Astrocyte (in vitro differentiated cells and primary cell): ENCODE measurements around the gene PCK2. TPM values are rescaled to one million over a fixed set of nuclear protein-coding genes. Genes with fewer than 3 reads are reported as not detected.

ENCODE experiments used
- DNase-seq: peaks from one replicate; pipeline ENCODE4 v3.0.0-alpha.2; 2010; ENCODE audit warnings: low read depth
- FAIRE-seq: peaks from 2 replicates; lab custom pipeline; 2011; peaks lifted over from hg19 to GRCh38; lab: Jason Lieb, UNC
- H2AFZ ChIP-seq: 2 replicates; pipeline ENCODE4 v1.6.0; 2012; ENCODE audit warnings: low read depth, low read length, inconsistent platforms
- H3K27ac ChIP-seq: 2 replicates; pipeline ENCODE4 v1.5.1; 2011; ENCODE audit warnings: low read depth, low read length, inconsistent platforms
- H3K27me3 ChIP-seq: 2 replicates; pipeline ENCODE4 v1.6.0; 2011; ENCODE audit warnings: low read length, inconsistent platforms; ENCODE audit not compliant: insufficient read depth
- H3K36me3 ChIP-seq: 2 replicates; pipeline ENCODE4 v1.5.1; 2011; ENCODE audit warnings: low read length, inconsistent platforms; ENCODE audit not compliant: insufficient read depth
- H3K4me1 ChIP-seq: 2 replicates; pipeline ENCODE4 v1.5.1; 2011; ENCODE audit warnings: low read length, inconsistent platforms; ENCODE audit not compliant: insufficient read depth
- H3K4me2 ChIP-seq: 2 replicates; pipeline ENCODE4 v1.6.0; 2012; ENCODE audit warnings: low read length, inconsistent platforms
- H3K4me3 ChIP-seq: 2 replicates; pipeline ENCODE4 v1.5.1; 2011; ENCODE audit warnings: low read depth, mild to moderate bottlenecking, low read length, inconsistent platforms; ENCODE audit not compliant: insufficient read depth
- H3K79me2 ChIP-seq: 2 replicates; pipeline ENCODE4 v1.6.0; 2012; ENCODE audit warnings: mild to moderate bottlenecking, low read length, inconsistent platforms; ENCODE audit not compliant: insufficient read depth
- H3K9ac ChIP-seq: 2 replicates; pipeline ENCODE4 v1.6.0; 2012; ENCODE audit warnings: mild to moderate bottlenecking, low read length, inconsistent platforms
- H3K9me3 ChIP-seq: 2 replicates; pipeline ENCODE4 v1.5.1; 2012; ENCODE audit warnings: low read depth, mild to moderate bottlenecking, low read length, inconsistent platforms; ENCODE audit not compliant: insufficient read depth
- H4K20me1 ChIP-seq: 2 replicates; pipeline ENCODE4 v1.6.0; 2012; ENCODE audit warnings: low read length, inconsistent platforms; ENCODE audit not compliant: insufficient read depth
- H3K27ac Mint-ChIP-seq: one replicate; pipeline ENCODE4 v1.8.0; 2021; ENCODE audit warnings: mild to moderate bottlenecking, mixed read lengths; ENCODE audit not compliant: unreplicated experiment
- H3K27me3 Mint-ChIP-seq: one replicate; pipeline ENCODE4 v1.8.0; 2021; ENCODE audit warnings: low read depth, mixed read lengths; ENCODE audit not compliant: unreplicated experiment
- H3K36me3 Mint-ChIP-seq: one replicate; pipeline ENCODE4 v1.8.0; 2021; ENCODE audit warnings: low read depth, mixed read lengths; ENCODE audit not compliant: unreplicated experiment
- H3K4me1 Mint-ChIP-seq: one replicate; pipeline ENCODE4 v1.8.0; 2021; ENCODE audit warnings: low read depth, mixed read lengths; ENCODE audit not compliant: unreplicated experiment
- H3K4me3 Mint-ChIP-seq: one replicate; pipeline ENCODE4 v1.8.0; 2021; ENCODE audit warnings: mild to moderate bottlenecking, moderate library complexity, mixed read lengths; ENCODE audit not compliant: unreplicated experiment
- H3K9me3 Mint-ChIP-seq: one replicate; pipeline ENCODE4 v1.8.0; 2021; ENCODE audit warnings: mild to moderate bottlenecking, mixed read lengths; ENCODE audit not compliant: unreplicated experiment
- CTCF ChIP-seq: IDR thresholded peaks from 2 replicates; pipeline ENCODE4 v1.5.1; 2011; ENCODE audit warnings: low read depth, mild to moderate bottlenecking, inconsistent platforms, low read length, moderate library complexity; ENCODE audit not compliant: insufficient read depth
- EZH2 ChIP-seq: IDR thresholded peaks from 2 replicates; pipeline ENCODE4 v1.6.1; 2012; ENCODE audit warnings: mild to moderate bottlenecking, low read length, inconsistent platforms; ENCODE audit not compliant: insufficient read depth
- total RNA-seq: library from RNA; stranded (reverse); gene quantifications from 2 replicates; pipeline ENCODE4 v1.2.1, GENCODE V29; 2021

Gene PCK2
- total RNA-seq, 1 donor from 2014 or later = 73.8 TPM

GRCh38 chr14:24058260-24058950 lies 35.7 kb upstream of the PCK2 start:
- no peaks in the 10 kb centered on the region for H3K4me1 ChIP-seq
- no peak overlapping the region for H3K4me3 Mint-ChIP-seq
- H3K27me3 ChIP-seq = peaks cover 3% of the 10 kb centered on the region
- H3K9me3 Mint-ChIP-seq = no peaks in the 10 kb centered on the region
- no peaks in the 10 kb centered on the region for H3K4me1 Mint-ChIP-seq
- H3K27ac ChIP-seq = no peak overlapping the region
- peaks cover 68% of the 10 kb centered on the region for H3K27me3 Mint-ChIP-seq
- H2AFZ ChIP-seq = no peak overlapping the region
- FAIRE-seq (no peak), DNase-seq (peak; percentile 31)
- H3K9me3 ChIP-seq = no peaks in the 10 kb centered on the region
- H3K36me3 ChIP-seq = no peaks in the 10 kb centered on the region
- H3K27ac Mint-ChIP-seq = no peak overlapping the region
- no peak overlapping the region for H3K4me3 ChIP-seq
- H4K20me1 ChIP-seq = no peaks in the 10 kb centered on the region
- TF ChIP-seq CTCF (peak; percentile 45), EZH2 (no peak)
- no peaks in the 10 kb centered on the region for H3K79me2 ChIP-seq
- H3K36me3 Mint-ChIP-seq = no peaks in the 10 kb centered on the region
- no peak overlapping the region for H3K4me2 ChIP-seq
- no peak overlapping the region for H3K9ac ChIP-seq

GRCh38 chr14:24058951-24059475 lies 35.1 kb upstream of the PCK2 start:
- Mint-ChIP-seq H3K4me1 (no peaks in the 10 kb centered on the region), H3K27me3 (peaks cover 64% of the 10 kb centered on the region), H3K4me3 (no peak overlapping the region), H3K9me3 (no peaks in the 10 kb centered on the region), H3K36me3 (no peaks in the 10 kb centered on the region), H3K27ac (no peak overlapping the region)
- H3K9ac ChIP-seq = no peak overlapping the region
- no peak for FAIRE-seq
- H3K36me3 ChIP-seq = no peaks in the 10 kb centered on the region
- H4K20me1 ChIP-seq = no peaks in the 10 kb centered on the region
- H3K4me1 ChIP-seq = no peaks in the 10 kb centered on the region
- no peaks in the 10 kb centered on the region for H3K79me2 ChIP-seq
- no peak overlapping the region for H2AFZ ChIP-seq
- peaks cover 3% of the 10 kb centered on the region for H3K27me3 ChIP-seq
- no peak for DNase-seq
- TF ChIP-seq CTCF = no peak
- no peak for TF ChIP-seq EZH2
- no peak overlapping the region for H3K4me3 ChIP-seq
- no peak overlapping the region for H3K27ac ChIP-seq
- no peak overlapping the region for H3K4me2 ChIP-seq
- no peaks in the 10 kb centered on the region for H3K9me3 ChIP-seq

- Histone ChIP-seq H4K20me1 (no peaks in the 10 kb centered on the region), H3K4me2 (no peak overlapping the region), H3K36me3 (no peaks in the 10 kb centered on the region), H3K27ac (no peak overlapping the region), H3K79me2 (no peaks in the 10 kb centered on the region), H3K4me1 (no peaks in the 10 kb centered on the region), H3K27me3 (peaks cover 3% of the 10 kb centered on the region), H3K9me3 (no peaks in the 10 kb centered on the region), H3K4me3 (no peak overlapping the region), H2AFZ (no peak overlapping the region), H3K9ac (no peak overlapping the region)
- FAIRE-seq = no peak
- Mint-ChIP-seq H3K27ac (no peak overlapping the region), H3K4me3 (no peak overlapping the region), H3K27me3 (peaks cover 65% of the 10 kb centered on the region), H3K9me3 (no peaks in the 10 kb centered on the region), H3K4me1 (no peaks in the 10 kb centered on the region), H3K36me3 (no peaks in the 10 kb centered on the region)
- TF ChIP-seq CTCF (no peak), EZH2 (no peak)
- DNase-seq = no peak
Measured at GRCh38 chr14:24059841-24060388, 34.2 kb upstream of the PCK2 start.
